Thyroid gland (tissue), 4 donors: ENCODE data around the gene APOL5.

Experiments
- POLR2A ChIP-seq, 2 donors: fragments of 450-650 bp; IDR thresholded peaks; one replicate each; pipeline ENCODE4 v1.6.1; 2017; ENCODE audit warnings: antibody characterized with exemption in 2 of 2, mild to moderate bottlenecking in 2 of 2, moderate library complexity in 1 of 2
- TF ChIP-seq, protein P1 (sequence below), 6 experiments: fragments of 200-600 bp in 3 of 6; fragments of 450-650 bp in 3 of 6; sonication (generic) in 3 of 6; IDR thresholded peaks; one replicate each; pipeline ENCODE4 v1.5.1; 2016 to 2019; ENCODE audit warnings: antibody characterized with exemption in 6 of 6, mild to moderate bottlenecking in 2 of 6, inconsistent platforms in 1 of 6, moderate library complexity in 1 of 6

DNA sequence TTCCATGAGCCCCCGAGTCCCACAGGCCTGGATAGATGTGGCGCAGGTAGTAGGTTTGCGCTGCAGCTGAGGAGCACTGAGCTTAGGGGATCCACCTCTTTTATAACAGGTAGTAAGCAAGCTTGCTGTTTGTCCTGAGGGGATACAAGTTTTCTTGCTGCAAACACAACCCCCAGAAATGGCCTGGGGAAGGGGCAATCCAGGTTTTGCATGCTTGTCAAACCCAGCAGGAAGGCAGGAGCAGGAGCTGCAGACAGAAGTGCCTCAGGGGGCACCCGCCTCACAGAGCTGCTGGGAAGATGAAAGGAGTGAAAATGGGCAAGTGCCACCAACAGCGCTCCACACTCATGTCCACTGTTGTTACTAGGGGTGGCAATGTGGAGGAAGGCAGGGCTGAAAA lies 18.5 kb downstream of the APOL5 start:
- TF ChIP-seq, protein P1, sequence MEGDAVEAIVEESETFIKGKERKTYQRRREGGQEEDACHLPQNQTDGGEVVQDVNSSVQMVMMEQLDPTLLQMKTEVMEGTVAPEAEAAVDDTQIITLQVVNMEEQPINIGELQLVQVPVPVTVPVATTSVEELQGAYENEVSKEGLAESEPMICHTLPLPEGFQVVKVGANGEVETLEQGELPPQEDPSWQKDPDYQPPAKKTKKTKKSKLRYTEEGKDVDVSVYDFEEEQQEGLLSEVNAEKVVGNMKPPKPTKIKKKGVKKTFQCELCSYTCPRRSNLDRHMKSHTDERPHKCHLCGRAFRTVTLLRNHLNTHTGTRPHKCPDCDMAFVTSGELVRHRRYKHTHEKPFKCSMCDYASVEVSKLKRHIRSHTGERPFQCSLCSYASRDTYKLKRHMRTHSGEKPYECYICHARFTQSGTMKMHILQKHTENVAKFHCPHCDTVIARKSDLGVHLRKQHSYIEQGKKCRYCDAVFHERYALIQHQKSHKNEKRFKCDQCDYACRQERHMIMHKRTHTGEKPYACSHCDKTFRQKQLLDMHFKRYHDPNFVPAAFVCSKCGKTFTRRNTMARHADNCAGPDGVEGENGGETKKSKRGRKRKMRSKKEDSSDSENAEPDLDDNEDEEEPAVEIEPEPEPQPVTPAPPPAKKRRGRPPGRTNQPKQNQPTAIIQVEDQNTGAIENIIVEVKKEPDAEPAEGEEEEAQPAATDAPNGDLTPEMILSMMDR (IDR thresholded peaks at IDR 0.05): no peak
- TF ChIP-seq POLR2A (IDR thresholded peaks at IDR 0.05): no peak
